Nephron progenitor cell (in vitro differentiated cells): Measurements from ENCODE around the gene MLNR.

Source experiments
- DNase-seq: peaks from one replicate; pipeline ENCODE4 v3.0.0; 2021
- H3K27ac Mint-ChIP-seq: 2 replicates; pipeline ENCODE4 v1.8.0; 2021; ENCODE audit warnings: mild to moderate bottlenecking, moderate library complexity, mixed read lengths
- H3K27me3 Mint-ChIP-seq: 2 replicates; pipeline ENCODE4 v1.8.0; 2021; ENCODE audit warnings: mild to moderate bottlenecking, low read depth, mixed read lengths; ENCODE audit not compliant: poor library complexity
- H3K36me3 Mint-ChIP-seq: 2 replicates; pipeline ENCODE4 v1.8.0; 2021; ENCODE audit warnings: low read depth, mixed read lengths
- H3K4me1 Mint-ChIP-seq: 2 replicates; pipeline ENCODE4 v1.8.0; 2021; ENCODE audit warnings: mixed read lengths
- H3K4me3 Mint-ChIP-seq: 2 replicates; pipeline ENCODE4 v1.8.0; 2021; ENCODE audit warnings: mild to moderate bottlenecking, moderate library complexity, mixed read lengths
- H3K9me3 Mint-ChIP-seq: 2 replicates; pipeline ENCODE4 v1.8.0; 2021; ENCODE audit warnings: mild to moderate bottlenecking, moderate library complexity, mixed read lengths
- CTCF ChIP-seq: fragments of 200-600 bp; sonication (generic); IDR thresholded peaks from 2 replicates; pipeline ENCODE4 v1.5.0; 2021; ENCODE audit warnings: antibody characterized with exemption

Gene MLNR

GRCh38 chr13:49254007-49254406, 33.9 kb downstream of the MLNR start:
- no peak for DNase-seq
- Mint-ChIP-seq H3K36me3 (peaks cover 39% of the 10 kb centered on the region), H3K4me1 (peaks cover 9% of the 10 kb centered on the region), H3K4me3 (no peak overlapping the region), H3K27me3 (no peaks in the 10 kb centered on the region), H3K27ac (no peak overlapping the region), H3K9me3 (no peaks in the 10 kb centered on the region)
- no peak for TF ChIP-seq CTCF

GRCh38 chr13:49256841-49257240, 36.7 kb downstream of the MLNR start:
- H3K4me1 Mint-ChIP-seq = no peaks in the 10 kb centered on the region
- H3K27ac Mint-ChIP-seq = no peak overlapping the region
- no peaks in the 10 kb centered on the region for H3K27me3 Mint-ChIP-seq
- DNase-seq = no peak
- peaks cover 53% of the 10 kb centered on the region for H3K36me3 Mint-ChIP-seq
- H3K9me3 Mint-ChIP-seq = no peaks in the 10 kb centered on the region
- H3K4me3 Mint-ChIP-seq = no peak overlapping the region
- TF ChIP-seq CTCF = no peak

GRCh38 chr13:49258089-49258796, 38.1 kb downstream of the MLNR start:
- Mint-ChIP-seq H3K36me3 (peaks cover 53% of the 10 kb centered on the region), H3K27me3 (no peaks in the 10 kb centered on the region), H3K27ac (no peak overlapping the region), H3K9me3 (no peaks in the 10 kb centered on the region), H3K4me1 (no peaks in the 10 kb centered on the region), H3K4me3 (no peak overlapping the region)
- no peak for DNase-seq
- no peak for TF ChIP-seq CTCF

- H3K36me3 Mint-ChIP-seq = peaks cover 43% of the 10 kb centered on the region
These were observed 39.4 kb downstream of the MLNR start for GRCh38 chr13:49259586-49259985.

GRCh38 chr13:49262634-49263033, 42.5 kb downstream of the MLNR start:
- no peak overlapping the region for H3K27ac Mint-ChIP-seq
- no peak for TF ChIP-seq CTCF
- no peaks in the 10 kb centered on the region for H3K9me3 Mint-ChIP-seq
- no peaks in the 10 kb centered on the region for H3K27me3 Mint-ChIP-seq
- no peak overlapping the region for H3K4me3 Mint-ChIP-seq
- peaks cover 7% of the 10 kb centered on the region for H3K4me1 Mint-ChIP-seq
- no peak for DNase-seq
- H3K36me3 Mint-ChIP-seq = peaks cover 23% of the 10 kb centered on the region

More at GRCh38 chr13:49259586-49259985, 39.4 kb downstream of the MLNR start:
- no peak overlapping the region for H3K4me3 Mint-ChIP-seq
- H3K9me3 Mint-ChIP-seq = no peaks in the 10 kb centered on the region
- no peaks in the 10 kb centered on the region for H3K27me3 Mint-ChIP-seq
- no peak overlapping the region for H3K27ac Mint-ChIP-seq
- no peaks in the 10 kb centered on the region for H3K4me1 Mint-ChIP-seq
- DNase-seq = no peak
- no peak for TF ChIP-seq CTCF

GRCh38 chr13:49265822-49266221, 45.7 kb downstream of the MLNR start:
- no peak overlapping the region for H3K4me3 Mint-ChIP-seq
- peaks cover 7% of the 10 kb centered on the region for H3K4me1 Mint-ChIP-seq
- TF ChIP-seq CTCF = no peak
- no peaks in the 10 kb centered on the region for H3K27me3 Mint-ChIP-seq
- H3K27ac Mint-ChIP-seq = no peak overlapping the region
- no peak for DNase-seq
- no peaks in the 10 kb centered on the region for H3K9me3 Mint-ChIP-seq
- H3K36me3 Mint-ChIP-seq = peaks cover 17% of the 10 kb centered on the region
